Omental fat pad (tissue), 4 donors: ENCODE results near the gene PKDCC. TPM values are rescaled to one million over a fixed set of nuclear protein-coding genes. Genes with fewer than 3 reads are reported as not detected.

Experiments used
- ATAC-seq: fragments of 150-250 bp; one replicate; pipeline ENCODE4 v1.9.1; 2016; ENCODE audit warnings: mild to moderate bottlenecking, moderate library complexity; ENCODE audit not compliant: low FRiP score
- DNase-seq: peaks from one replicate; pipeline ENCODE4 v3.0.0-alpha.2; 2019; ENCODE audit warnings: low spot score
- total RNA-seq, 4 donors: library from RNA; depleted of rRNA; stranded (reverse); fragments of >200 nt; gene quantifications; one replicate each; pipeline ENCODE4 v1.1.0, GENCODE V29; 2016
- TF ChIP-seq, protein P1 (sequence below), 3 donors: fragments of 450-650 bp; IDR thresholded peaks; one replicate each; pipeline ENCODE4 v1.5.1; 2016 to 2017; ENCODE audit warnings: antibody characterized with exemption in 3 of 3, mild to moderate bottlenecking in 3 of 3, moderate library complexity in 2 of 3

PKDCC gene
- total RNA-seq, 4 donors from 2014 or later = 72.6 to 307 (median 149) TPM

DNA sequence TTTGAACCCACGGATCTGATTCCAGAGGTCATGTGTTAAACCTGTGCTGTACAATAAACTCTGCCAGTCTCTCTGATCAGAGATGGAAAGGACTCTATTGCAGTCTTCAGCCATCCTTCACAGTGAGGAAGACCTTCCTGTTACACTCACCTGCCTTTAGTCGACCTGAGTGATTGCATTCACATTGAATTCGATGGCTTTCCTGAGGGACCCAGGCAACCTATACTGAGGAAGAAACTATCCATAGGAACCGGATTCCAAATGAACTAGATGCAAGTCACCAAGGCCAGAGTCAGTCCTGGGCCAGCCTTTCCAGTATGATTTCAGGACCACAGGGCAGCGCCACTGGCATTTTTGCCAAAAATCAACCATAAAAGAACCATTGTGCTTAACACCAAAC is 56.8 kb downstream of the PKDCC start:
- TF ChIP-seq, protein P1, sequence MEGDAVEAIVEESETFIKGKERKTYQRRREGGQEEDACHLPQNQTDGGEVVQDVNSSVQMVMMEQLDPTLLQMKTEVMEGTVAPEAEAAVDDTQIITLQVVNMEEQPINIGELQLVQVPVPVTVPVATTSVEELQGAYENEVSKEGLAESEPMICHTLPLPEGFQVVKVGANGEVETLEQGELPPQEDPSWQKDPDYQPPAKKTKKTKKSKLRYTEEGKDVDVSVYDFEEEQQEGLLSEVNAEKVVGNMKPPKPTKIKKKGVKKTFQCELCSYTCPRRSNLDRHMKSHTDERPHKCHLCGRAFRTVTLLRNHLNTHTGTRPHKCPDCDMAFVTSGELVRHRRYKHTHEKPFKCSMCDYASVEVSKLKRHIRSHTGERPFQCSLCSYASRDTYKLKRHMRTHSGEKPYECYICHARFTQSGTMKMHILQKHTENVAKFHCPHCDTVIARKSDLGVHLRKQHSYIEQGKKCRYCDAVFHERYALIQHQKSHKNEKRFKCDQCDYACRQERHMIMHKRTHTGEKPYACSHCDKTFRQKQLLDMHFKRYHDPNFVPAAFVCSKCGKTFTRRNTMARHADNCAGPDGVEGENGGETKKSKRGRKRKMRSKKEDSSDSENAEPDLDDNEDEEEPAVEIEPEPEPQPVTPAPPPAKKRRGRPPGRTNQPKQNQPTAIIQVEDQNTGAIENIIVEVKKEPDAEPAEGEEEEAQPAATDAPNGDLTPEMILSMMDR (IDR thresholded peaks at IDR 0.05) = no peak
- ATAC-seq (no peak), DNase-seq (no peak)

DNA sequence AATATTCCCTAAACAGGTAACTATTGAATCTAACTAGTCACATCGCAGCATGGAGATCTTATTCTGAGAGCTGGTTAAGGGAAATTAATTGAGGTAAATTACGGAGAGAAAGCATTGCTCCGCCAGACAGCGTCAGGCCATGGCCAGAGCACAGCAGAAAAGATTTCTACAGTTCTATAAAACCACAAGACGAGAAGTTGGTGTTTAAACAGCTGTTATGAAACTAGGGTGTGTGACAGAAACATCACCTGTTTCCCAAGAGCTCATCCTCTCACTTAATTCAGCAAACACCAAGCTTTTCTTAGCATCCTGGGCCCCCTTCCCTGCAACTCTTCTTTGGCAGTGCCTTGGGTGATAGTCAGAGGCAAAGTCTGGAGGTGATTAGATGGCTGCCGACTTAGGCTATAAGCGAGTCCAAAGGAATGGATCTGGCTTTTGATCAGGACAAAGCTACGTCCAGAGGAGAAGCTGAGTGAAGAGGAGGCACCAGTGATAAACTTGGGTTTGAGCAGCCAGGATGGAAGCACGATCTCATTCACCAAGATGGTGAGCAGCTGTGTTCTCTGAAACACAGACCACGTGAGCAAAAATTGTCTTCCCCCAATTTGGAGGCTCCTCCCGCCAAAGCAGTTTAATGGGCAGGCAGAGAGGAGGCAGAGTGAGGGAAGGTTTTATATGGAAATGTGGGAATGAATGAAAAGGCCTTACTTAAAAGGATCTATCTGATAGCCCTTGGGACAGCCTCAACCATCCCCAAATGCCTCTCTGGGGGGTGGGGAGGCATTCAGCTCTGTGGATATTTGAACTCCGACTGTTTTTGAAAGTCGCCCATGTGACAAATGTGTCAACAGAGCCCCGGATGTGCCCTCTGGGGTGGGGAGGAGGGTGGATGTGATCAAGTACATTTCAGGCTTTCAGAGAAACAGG is 57.8 kb downstream of the PKDCC start:
- ATAC-seq (no peak), DNase-seq (no peak)
- TF ChIP-seq, protein P1 (IDR thresholded peaks at IDR 0.05) = no peak

GRCh38 chr2:42106257-42106816 is 58.5 kb downstream of the PKDCC start:
- TF ChIP-seq, protein P1 (IDR thresholded peaks at IDR 0.05) = no peak
- no peak for DNase-seq
- no peak for ATAC-seq

DNA sequence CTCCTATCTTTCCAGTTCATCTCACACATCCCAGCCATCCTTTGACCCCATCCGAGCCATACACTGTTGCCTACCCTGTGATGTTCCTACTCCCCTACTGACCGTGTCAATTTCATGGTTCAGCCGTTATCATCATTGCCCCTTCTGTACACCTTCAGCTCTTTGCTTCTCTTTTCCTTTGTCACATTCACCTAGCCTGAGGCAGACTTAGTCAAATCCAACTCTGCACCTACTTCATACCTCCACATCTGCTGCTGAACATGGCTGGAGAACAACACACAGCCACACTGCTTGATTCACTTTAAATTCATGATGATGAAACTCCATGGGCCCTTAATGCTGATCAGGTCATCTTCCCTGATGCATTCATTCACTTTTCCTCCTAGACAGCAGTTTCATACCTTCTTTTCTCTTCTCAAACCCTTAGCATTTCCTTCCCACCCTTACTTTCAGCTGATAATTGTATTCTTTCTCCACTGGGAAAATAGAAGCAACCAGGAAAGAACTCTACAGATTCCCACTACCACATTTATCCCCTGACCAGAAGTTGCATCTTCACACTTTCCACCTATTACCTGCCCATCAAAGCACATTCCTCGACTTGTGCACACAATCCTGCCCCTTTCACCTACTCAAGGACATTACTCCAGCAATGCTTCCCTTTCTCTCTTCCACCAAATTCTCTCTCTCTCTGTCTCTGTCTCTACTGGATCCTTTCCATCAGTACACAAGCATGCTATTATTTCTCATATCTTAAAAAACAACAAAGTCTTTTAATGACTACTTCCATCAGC is 59.6 kb downstream of the PKDCC start:
- TF ChIP-seq, protein P1 (IDR thresholded peaks at IDR 0.05) = no peak
- no peak for ATAC-seq
- DNase-seq = no peak

Other genes starting within 250 kb of the PKDCC start
- gene EML4, start 121.3 kb downstream of the PKDCC start, total RNA-seq = 10 to 100 TPM; 33.3 to 79.6 (median 41.5) TPM